NCI-H128 (cell line): Measurements from ENCODE around the gene RIMS1.
A peak's percentile ranks its signal among the peaks of the same experiment; 100 is the strongest.

ENCODE experiments used
- DNase-seq: peaks from one replicate; lab custom pipeline; 2025; ENCODE audit not compliant: unreplicated experiment; lab: John Stamatoyannopoulos, UW

Gene RIMS1

DNA sequence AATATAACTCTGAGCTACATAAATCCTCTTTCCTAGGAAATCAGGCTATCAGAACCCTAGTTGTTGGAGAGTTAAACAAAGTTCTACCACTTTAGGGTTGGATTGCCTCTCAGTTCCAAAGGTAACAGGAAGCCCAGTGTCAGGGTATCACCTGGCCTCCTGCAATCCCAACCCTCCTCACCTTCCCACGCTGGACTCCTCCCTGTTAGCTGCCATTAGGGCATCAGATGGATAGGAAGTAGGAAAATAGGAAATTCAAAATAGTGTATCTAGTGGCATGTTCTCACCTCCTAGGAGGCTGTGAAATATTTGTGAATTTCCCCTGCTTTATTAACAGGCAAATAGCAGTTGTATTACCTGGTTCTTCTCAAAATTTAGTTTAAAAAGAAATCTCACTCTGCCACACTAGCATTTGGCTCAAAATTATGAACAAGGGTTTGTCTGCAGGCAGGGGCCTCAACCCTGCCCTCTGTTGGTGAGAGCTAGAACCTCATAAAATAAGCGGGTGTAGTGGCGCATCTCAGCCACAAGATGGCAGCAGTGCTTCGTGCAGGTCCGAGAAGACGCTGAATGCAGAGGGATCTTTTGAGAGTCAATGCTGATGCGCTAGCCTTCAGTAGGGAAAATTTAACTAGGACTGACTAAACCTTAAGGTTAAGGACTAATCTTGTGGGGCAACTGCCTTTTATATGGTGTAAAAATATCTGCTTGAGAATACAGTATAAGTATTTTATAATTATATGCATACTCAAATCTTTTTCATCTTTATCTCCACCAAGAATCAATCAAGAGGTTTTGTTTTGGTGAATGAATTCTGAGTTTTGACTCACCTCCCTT is 525.7 kb downstream of the RIMS1 start:
- DNase-seq = peak; percentile 50

DNA sequence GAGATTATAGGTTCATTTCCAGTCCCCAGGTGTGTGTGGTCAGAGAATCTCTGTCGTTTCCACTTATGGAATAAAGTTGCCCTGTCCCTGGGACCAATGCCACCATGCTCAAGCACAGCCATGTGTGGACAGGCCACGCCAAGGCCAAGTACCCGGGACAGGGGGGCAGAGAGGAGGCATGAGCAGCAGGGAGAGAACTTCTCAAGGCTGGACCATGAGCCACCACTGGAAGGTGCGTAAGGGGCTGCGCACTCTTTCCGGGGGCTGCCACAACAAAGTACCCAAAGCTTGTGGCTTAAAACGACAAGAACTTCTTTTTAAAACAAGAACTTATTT is 526.3 kb downstream of the RIMS1 start:
- DNase-seq = no peak

DNA sequence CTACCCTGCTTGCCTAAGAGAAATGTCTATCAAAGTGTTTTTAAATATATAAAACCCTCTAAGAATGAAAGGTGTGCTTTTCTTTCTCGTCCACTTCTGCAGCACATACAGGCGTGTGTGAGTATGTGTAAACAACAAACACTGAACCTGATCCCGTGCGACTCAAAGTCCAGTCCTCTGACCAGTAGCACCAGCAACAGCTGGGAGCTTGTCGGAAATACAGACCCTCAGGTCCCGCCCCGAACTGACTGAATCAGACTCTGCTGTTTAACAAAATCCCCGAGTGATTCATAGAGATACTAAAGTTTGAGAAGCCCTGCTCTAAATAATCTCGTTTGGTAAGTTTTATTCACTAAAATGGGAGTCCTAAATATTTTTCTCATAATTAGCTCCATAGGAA is 527.5 kb downstream of the RIMS1 start:
- no peak for DNase-seq

- no peak for DNase-seq
Measured at GRCh38 chr6:72414657-72415056, 528.3 kb downstream of the RIMS1 start.

- no peak for DNase-seq
Measured at GRCh38 chr6:72416744-72417465, 530.6 kb downstream of the RIMS1 start.

DNA sequence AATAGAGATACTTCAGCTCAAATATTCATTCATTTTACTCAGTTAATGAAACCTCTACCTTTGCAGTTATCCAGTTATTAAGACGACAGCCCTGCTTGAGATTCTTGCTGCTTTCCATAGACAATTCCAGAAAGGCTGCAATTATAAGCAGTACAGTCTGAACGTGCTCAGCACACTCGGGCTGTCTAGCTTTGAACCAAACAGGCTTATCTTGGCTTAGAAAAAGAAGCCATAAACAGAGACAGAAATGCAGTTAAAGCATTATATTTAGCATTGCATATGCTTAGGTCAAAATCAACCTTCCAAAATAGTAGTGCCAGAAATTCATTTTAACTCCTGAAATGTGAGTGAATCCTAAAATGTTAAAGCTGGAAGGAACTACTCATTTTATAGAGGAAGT is 531.4 kb downstream of the RIMS1 start:
- DNase-seq = no peak

DNA sequence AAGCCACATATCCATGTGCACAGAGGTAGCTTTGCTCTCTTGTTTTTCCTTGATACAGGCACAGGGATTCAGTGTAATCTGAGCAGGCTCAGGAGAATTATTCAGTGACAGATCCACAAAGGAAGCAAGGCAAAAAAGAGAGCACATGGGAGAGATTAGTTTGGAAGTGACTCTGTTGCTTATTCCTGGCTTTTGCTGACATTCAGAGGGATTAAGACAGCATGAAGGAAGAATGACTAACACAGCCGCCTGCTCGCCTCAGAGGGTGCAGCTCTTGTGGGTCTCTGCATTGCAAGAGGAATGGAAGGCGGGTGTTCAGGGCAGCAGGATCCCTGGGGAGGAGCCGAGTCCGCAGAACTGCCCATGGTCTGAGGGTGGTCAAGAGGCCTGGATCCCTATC is 532.1 kb downstream of the RIMS1 start:
- no peak for DNase-seq

DNA sequence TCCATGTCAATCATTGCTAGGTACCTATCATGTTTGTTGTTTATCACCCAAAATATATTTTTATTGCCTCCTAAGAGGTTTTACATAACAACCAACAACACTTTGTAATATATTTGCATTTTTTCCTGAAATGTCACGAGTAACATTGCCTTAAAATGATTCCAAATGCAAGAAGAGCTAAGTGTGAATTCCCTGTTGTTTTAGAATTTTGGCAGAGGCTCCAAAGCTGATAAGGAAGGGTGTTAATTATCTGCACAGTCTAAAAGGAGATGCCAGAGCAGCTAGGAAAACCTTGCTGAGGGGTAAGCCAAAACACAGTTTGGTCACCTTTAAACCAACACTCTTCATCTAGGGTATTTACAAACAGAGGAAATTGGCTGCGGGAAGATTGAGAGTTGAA is 533.6 kb downstream of the RIMS1 start:
- no peak for DNase-seq

DNA sequence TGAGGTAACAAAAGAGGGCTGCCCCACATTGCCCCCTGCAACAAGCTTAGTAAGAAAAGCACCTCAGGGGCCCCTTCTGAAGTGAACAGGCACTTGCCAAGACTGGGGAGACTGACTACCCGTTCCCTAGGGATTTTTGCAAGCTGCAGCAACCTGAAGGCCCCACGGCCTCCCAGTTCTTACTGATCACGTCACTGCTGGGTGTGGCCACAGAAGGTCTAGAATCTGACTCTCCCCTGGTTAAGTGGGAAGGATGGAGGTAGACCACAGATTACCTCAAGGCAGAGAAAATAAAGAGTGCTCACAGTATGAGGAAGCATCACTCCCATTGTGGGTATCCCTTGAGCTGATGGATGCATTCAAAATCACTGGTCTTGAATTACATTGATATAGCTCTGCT is 534.1 kb downstream of the RIMS1 start:
- no peak for DNase-seq

DNA sequence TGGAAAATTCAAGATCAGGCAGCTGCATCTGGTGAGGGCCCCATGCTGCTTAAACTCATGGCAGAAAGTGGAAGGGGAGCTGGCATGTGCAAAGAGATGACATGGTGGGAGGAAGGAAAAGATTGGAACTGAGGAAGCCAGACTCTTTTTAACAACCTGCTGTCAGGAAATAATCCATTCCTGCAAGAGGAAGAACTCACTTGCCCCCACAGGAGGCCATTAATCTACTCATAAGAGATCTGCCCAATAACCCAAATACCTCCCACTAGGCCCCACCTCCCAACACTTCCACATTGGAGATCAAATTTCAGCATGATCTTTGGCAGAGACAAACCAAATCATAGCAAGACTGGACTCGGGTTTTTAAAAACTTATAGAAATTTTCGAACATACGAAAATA is 535.0 kb downstream of the RIMS1 start:
- DNase-seq = no peak

DNA sequence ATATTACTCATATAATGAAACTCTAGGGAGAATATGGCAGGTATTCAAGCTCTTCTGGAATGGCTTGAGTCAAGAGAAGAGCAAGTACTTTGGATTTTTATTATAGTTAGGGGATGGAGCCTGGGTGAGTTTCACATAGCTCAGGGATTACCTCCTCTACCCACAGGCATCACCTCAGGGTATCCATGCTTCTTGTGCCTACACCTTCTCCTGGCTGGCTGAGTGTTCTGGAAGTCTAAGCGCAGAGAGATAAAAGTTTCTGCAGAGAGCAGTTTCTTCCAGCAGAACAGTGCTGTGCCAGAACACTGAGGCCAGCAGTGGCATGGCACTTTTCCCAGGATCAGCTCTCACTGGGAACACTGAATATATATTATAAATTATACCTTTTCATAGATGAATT is 535.8 kb downstream of the RIMS1 start:
- no peak for DNase-seq

DNA sequence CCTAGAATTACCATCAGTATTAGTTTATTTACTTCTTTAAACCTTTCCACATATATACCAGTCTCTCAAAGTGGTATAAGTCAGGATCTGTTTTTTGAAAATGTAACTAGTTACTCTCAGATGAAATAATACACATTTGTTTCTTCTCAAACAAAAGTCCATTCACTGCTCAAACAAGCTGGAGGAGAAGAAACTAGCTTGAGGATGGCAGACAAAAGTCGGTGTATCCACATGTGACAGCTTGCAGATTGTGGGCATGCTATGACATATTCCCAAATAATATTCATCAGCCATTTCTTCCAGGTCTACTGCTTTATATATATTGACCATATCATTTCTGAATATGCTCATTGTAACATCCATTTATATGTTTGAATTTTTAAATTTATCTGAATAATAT is 538.1 kb downstream of the RIMS1 start:
- no peak for DNase-seq

DNA sequence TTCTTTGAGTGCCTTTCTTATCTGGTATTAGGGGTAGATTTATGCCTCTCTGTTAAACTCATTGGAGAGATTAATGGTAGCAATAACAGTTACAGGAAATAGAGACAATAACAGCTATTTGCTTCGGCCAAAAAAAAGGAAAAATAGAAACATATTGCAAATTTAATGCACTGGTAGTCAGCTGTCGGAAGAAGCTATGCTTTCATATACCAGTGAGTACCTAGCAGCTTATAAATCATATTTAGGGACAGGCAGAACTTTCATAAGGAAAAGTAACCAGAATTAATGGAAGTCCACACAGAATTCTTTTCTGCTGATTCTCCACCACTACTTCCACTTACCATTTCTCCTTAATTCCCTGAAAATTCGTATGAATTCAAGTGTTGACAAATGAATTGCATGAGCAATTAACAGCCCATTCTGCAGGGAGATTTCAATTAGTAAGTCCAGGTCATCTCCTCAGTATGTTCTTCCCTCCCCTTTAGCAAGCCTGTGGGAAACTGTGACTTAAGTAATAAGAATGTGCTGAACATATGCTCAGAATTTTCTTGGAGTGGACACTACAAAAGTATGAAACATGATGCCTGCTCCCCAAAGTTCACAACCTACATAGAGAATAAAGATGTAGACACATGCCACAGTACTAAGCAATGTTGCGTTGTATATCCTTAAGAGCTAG is 538.8 kb downstream of the RIMS1 start:
- DNase-seq = no peak

- no peak for DNase-seq
Measured at GRCh38 chr6:72440611-72441010, 554.3 kb downstream of the RIMS1 start.

GRCh38 chr6:72446430-72446829 is 560.1 kb downstream of the RIMS1 start:
- DNase-seq = no peak
